ENCODE measurements around the gene SLC25A12.

Gene SLC25A12

GRCh38 chr2:171883275-171883893 is 10.7 kb downstream of the SLC25A12 start:
- DNase-seq (ENCODE audit: low spot score): no peak

GRCh38 chr2:171882089-171882769 is 11.8 kb downstream of the SLC25A12 start:
- no peak for DNase-seq (ENCODE audit: low spot score)

DNA sequence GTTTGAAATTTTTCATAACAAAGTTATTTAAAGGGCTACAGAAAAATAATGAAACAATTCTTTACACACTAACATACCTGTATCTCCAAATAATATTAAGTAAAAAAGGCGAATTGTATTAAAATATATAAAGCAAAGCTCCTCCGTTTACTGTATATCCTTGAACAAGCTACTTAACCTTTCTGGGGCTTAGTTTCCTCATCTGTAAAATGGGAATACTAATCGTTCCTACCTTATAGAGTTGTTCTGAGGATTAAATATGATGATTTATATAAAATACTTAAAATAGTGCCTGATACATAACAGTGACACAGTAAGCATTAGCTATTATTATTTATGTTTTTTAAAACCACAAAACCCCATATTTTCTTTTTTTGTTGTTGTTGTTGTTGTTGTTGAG is 13.3 kb downstream of the SLC25A12 start:
- no peak for DNase-seq (ENCODE audit: low spot score)

DNA sequence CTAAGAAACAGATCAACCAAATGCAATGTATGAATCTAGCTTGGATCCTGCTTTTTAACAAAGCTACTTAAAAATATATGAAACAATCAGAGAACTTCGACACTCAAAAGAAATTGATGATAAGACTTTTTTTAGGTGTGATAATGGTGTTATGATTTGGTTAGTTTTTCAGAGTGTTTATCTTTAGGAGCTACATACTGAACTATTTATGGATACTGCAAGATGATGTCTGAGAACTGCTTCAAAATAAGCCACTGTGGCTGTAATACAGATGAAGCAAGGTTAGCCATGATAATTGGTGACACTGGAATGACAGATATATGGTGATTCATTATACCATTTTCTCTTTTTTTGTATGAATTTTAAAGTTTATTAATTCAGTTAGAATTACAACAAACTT is 14.2 kb downstream of the SLC25A12 start:
- no peak for DNase-seq (ENCODE audit: low spot score)

DNA sequence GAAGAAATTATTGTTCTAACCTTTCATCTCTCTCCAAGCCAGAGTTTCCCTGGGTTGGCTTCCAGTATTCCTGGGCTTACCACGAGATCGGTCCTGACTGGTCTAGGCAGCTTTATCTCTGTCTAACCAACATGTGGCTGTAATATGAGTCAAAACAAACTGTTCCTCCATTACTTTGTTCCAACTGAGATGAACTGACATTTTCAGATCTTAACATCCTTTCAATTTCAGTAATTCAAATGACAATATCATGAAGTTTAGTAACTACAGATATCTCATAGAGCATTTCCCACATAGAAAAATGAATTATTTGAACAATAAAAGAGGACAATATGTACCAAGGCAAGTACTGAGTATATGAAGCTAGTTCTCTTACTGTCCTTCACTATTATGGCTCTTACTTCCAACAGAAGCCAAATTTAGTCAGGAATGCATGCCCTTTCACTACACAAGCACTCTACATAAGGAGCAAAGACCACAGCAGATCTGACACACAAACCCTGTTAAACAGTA is 15.5 kb downstream of the SLC25A12 start:
- DNase-seq (ENCODE audit: low spot score): no peak

- no peak for DNase-seq (ENCODE audit: low spot score)
These were observed 19.1 kb downstream of the SLC25A12 start for GRCh38 chr2:171874963-171875362.

DNA sequence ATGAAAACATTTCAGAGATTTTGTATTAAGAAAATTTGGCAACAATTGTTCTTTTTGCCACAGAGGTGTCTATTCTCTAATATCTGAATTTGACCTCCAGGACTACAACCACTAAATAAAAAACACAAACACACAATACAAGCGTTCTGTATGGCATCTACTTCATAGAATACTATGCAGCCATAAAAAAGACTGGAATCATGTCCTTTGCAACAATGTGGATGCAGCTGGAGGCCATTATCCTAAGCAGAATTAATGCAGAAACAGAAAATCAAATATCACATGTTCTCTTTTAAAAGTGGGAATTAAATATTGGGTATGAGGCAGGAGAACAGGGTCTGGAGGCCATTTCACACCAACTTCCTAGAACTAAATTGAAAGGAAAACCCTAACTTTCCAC is 19.5 kb downstream of the SLC25A12 start:
- no peak for DNase-seq (ENCODE audit: low spot score)

GRCh38 chr2:171864357-171864985 is 29.6 kb downstream of the SLC25A12 start:
- no peak for DNase-seq (ENCODE audit: low spot score)

GRCh38 chr2:171862501-171862900 is 31.5 kb downstream of the SLC25A12 start:
- no peak for DNase-seq (ENCODE audit: low spot score)

- DNase-seq (ENCODE audit: low spot score): no peak
These were observed 35.6 kb downstream of the SLC25A12 start for GRCh38 chr2:171858397-171858958.

- DNase-seq (ENCODE audit: low spot score): no peak
These were observed 38.6 kb downstream of the SLC25A12 start for GRCh38 chr2:171855401-171855800.

DNA sequence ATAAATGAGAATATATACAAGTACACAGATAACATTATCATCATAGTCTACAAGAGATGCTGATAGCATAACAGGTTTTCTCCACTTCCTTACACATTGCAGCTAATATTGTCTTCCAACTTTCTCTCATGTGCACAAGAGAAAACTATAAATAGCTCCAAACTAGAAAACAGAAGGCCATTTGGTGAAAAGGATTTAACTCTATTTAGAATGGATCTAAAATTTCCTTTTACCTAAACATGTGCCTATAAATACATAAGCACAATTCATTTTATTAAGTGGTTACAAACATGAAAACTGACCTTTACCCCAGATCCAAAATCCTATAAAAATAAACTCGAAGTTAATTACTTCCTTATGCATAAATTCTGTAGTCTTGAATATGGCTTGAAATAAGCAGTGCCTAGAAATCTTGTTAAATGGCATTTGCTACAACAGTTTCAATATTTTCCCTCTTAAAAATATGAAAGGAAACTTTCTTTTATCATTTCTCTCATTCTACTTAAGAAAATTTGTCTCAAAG is 41.6 kb downstream of the SLC25A12 start:
- DNase-seq (ENCODE audit: low spot score): no peak

- DNase-seq (ENCODE audit: low spot score): no peak
These were observed 46.4 kb downstream of the SLC25A12 start for GRCh38 chr2:171847627-171848026.

DNA sequence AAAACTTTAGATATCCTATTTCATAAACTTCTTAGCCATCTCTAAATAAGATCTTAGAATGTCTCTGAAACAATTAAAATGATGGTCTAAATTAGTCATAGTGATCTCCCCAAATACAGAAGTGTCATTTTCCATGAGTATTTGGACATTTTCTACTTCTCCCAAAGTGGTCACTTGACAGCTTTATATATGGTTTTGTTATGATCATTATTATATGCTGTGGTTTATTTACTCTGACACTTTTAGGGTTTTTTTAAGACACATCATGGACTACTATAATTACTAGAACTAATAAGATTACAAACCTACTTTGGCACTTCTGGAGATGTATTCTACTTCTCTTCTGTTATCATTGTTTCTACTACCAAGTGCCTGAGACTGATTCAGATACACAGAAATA is 47.1 kb downstream of the SLC25A12 start:
- no peak for DNase-seq (ENCODE audit: low spot score)

- DNase-seq (ENCODE audit: low spot score): no peak
These were observed 52.0 kb downstream of the SLC25A12 start for GRCh38 chr2:171841996-171842395.

- DNase-seq (ENCODE audit: low spot score): no peak
These were observed 56.3 kb downstream of the SLC25A12 start for GRCh38 chr2:171837736-171838135.

DNA sequence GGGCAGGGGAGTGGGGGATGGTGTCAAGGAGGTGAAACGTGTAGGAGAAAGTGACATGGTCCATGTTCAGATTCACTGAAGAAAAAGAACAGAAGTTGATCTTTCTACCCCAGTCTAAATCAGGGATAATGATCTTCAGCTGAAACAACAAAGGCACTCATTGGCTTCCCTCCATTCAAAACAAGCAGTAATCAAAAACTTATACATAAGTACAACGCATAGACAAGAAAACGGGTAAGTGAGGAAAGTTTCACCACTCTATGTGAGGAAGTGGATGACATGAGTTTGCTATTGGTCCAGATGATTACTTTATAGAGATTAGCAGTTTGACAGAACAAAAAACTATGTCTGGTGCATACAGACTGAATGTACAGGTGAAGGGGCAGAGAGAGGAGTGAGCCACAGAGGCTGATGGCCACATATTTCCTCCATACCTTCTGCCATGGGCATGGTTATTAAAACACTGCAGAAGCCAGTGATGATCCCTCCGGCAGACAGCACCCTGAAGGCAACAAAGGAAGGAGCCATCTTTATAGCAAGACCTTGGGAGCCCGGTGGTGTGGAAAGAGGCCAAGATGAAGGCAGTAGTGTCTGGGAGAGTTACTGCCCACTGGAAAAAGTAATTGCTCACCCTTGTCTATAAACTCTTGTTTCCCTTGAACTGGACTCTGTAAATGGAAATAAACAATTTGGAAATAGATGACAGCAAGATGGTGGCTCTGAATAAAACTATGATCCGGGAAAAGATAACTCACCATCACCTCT is 57.7 kb downstream of the SLC25A12 start:
- DNase-seq (ENCODE audit: low spot score): no peak

- DNase-seq (ENCODE audit: low spot score): no peak
These were observed 58.7 kb downstream of the SLC25A12 start for GRCh38 chr2:171835386-171835785.

- no peak for DNase-seq (ENCODE audit: low spot score)
These were observed 59.8 kb downstream of the SLC25A12 start for GRCh38 chr2:171834286-171834685.

DNA sequence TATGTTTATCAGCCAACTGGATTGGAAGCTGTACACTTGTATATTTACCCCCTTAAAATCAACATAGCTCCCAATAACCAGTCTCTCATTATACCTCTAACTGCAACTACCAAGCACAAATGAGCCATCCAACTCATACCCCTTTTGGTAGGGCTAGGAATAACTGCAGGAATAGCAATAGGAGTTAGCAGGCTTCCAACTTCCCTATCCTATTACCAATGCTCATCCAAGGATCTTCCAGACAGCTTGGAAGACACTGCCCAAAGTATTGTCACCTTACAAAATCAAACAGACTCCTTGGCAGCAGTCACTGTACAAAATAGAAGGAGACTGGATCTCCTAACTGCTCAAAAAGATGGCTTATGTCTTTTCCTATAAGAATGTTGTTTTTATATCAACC is 61.6 kb downstream of the SLC25A12 start:
- DNase-seq (ENCODE audit: low spot score): no peak

GRCh38 chr2:171830039-171830438 is 64.0 kb downstream of the SLC25A12 start:
- no peak for DNase-seq (ENCODE audit: low spot score)

DNA sequence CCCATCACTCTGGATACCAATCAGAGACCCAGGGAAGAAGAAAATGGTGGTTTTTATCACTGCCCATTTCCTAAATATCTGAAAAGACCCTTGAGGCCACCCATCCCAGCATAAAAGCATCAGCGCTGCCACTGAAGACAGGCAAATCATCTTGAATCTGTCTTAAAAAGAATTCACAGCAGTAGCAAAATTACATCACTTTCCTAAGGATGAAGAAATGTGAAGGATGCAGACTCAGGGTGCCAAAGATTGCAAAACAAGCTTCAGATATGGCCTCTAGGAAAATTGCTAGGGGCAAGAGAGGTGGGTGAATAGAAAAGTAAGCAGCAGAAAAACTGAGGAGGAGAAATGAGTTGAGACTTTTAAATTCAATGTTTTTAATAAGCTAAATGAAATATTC is 70.0 kb downstream of the SLC25A12 start:
- DNase-seq (ENCODE audit: low spot score): no peak

Measured in kidney capillary endothelial cell (primary cell).